GM23248 (cell line): ENCODE results near the gene MMP24OS.

ENCODE experiments used
- EZH2 ChIP-seq: fragments of 200-600 bp; sonication (generic); IDR thresholded peaks from 2 replicates; pipeline ENCODE4 v1.6.1; 2018; ENCODE audit warnings: antibody characterized with exemption, mild to moderate bottlenecking; ENCODE audit not compliant: insufficient read depth, poor library complexity, severe bottlenecking
- EZH2phosphoT487 ChIP-seq: fragments of 200-600 bp; sonication (generic); IDR thresholded peaks from 2 replicates; pipeline ENCODE4 v1.6.1; 2018; ENCODE audit warnings: antibody characterized with exemption, moderate library complexity, mild to moderate bottlenecking, low read depth; ENCODE audit not compliant: insufficient read depth

DNA sequence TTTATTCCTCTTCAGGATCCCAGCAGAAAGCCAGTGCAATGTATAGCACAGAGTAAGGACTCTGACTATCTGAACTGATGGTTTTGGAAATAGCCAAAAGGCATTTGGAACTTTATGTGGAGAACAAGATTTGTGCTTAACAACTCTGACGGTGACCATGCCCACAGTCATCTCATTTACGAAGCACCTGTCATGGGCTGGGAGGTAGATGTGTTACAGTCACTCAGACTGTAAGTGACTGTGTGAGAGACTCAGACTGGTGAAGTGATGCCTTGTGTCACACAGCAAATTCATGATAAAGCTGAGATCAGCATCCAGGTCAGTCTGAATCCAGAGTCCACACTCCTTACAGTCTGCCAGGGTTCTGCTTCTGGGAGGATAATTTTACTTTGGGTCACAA, 38.2 kb upstream of the MMP24OS start:
- TF ChIP-seq EZH2 (no peak), EZH2phosphoT487 (no peak)
